GM12865 (cell line): ENCODE results near the gene PALS1.

ENCODE experiments used
- DNase-seq: peaks from one replicate; pipeline ENCODE4 v3.0.0; 2010; ENCODE audit warnings: low read depth
- H3K4me3 ChIP-seq: 2 replicates; pipeline ENCODE4 v1.5.1; 2011; ENCODE audit warnings: mild to moderate bottlenecking, low read depth, low read length, control low read depth
- CTCF ChIP-seq: IDR thresholded peaks from 2 replicates; pipeline ENCODE4 v1.5.1; 2011; ENCODE audit warnings: low read length, control low read depth, low read depth, inconsistent platforms; ENCODE audit not compliant: insufficient read depth; ENCODE audit errors: missing control alignments

PALS1 gene

GRCh38 chr14:67241411-67242167 lies at the start of gene PALS1:
Gene PALS1, plus strand, starts transcription at chr14:67241435. Its CDS starts 37,736 bp downstream, at chr14:67279171.
- peak within 1 kb of the TSS; percentile 71 for H3K4me3 ChIP-seq
- DNase-seq, result no peak
- no peak for TF ChIP-seq CTCF

GRCh38 chr14:67191768-67192290 lies 49.4 kb upstream of the PALS1 start:
- no peak for DNase-seq
- no peak overlapping the region for H3K4me3 ChIP-seq
- TF ChIP-seq CTCF, result no peak

GRCh38 chr14:67192366-67192765 lies 48.9 kb upstream of the PALS1 start:
- no peak for DNase-seq
- no peak overlapping the region for H3K4me3 ChIP-seq
- no peak for TF ChIP-seq CTCF

GRCh38 chr14:67195279-67195678 lies 46.0 kb upstream of the PALS1 start:
- TF ChIP-seq CTCF, result no peak
- H3K4me3 ChIP-seq, result no peak overlapping the region
- DNase-seq, result no peak

- TF ChIP-seq CTCF, result no peak
- no peak for DNase-seq
- H3K4me3 ChIP-seq, result no peak overlapping the region
Observed at GRCh38 chr14:67199016-67199415, 42.2 kb upstream of the PALS1 start.

GRCh38 chr14:67207810-67208209 lies 33.4 kb upstream of the PALS1 start:
- TF ChIP-seq CTCF, result no peak
- DNase-seq, result no peak
- H3K4me3 ChIP-seq, result no peak overlapping the region

- no peak overlapping the region for H3K4me3 ChIP-seq
- TF ChIP-seq CTCF, result no peak
- DNase-seq, result no peak
Observed at GRCh38 chr14:67218126-67218525, 23.1 kb upstream of the PALS1 start.
